Spleen (tissue), 11 donors: ENCODE results near the gene FNDC1. TPM values are rescaled to one million over a fixed set of nuclear protein-coding genes. Genes with fewer than 3 reads are reported as not detected.

Source experiments
- DNase-seq: peaks from one replicate; pipeline ENCODE4 v3.0.0-alpha.2; 2020
- H3K27ac ChIP-seq, 8 donors: fragments of 200-600 bp; sonication (generic) in 7 of 8; 1 replicate in 4 of 8; 2 replicates in 4 of 8; pipeline versions ENCODE4 v1.5.0 to v1.8.0; 2016 to 2021; ENCODE audit warnings: inconsistent platforms in 4 of 8, mild to moderate bottlenecking in 4 of 8, moderate library complexity in 1 of 8
- H3K27me3 ChIP-seq, 7 donors: fragments of 200-600 bp; sonication (generic) in 6 of 7; replicated peaks in 1 of 7; 1 replicate in 4 of 7; 2 replicates in 3 of 7; pipeline versions ENCODE4 v1.5.0 to v1.8.0; 2016 to 2021; ENCODE audit warnings: inconsistent platforms in 3 of 7, mild to moderate bottlenecking in 1 of 7
- H3K36me3 ChIP-seq, 6 donors: fragments of 200-600 bp; sonication (generic) in 5 of 6; 1 replicate in 4 of 6; 2 replicates in 2 of 6; pipeline versions ENCODE4 v1.5.0 to v1.8.0; 2016 to 2021; ENCODE audit warnings: inconsistent platforms in 2 of 6
- H3K4me1 ChIP-seq, 6 donors: fragments of 200-600 bp; sonication (generic) in 5 of 6; 1 replicate in 3 of 6; 2 replicates in 3 of 6; pipeline versions ENCODE4 v1.5.0 to v1.8.0; 2016 to 2021; ENCODE audit warnings: inconsistent platforms in 3 of 6
- H3K4me3 ChIP-seq, 8 donors: fragments of 200-600 bp; sonication (generic) in 7 of 8; 1 replicate in 4 of 8; 2 replicates in 4 of 8; pipeline versions ENCODE4 v1.5.0 to v1.8.0; 2016 to 2021; ENCODE audit warnings: inconsistent platforms in 4 of 8, mild to moderate bottlenecking in 4 of 8, moderate library complexity in 2 of 8
- H3K9me3 ChIP-seq, 8 donors: fragments of 200-600 bp; sonication (generic) in 7 of 8; 1 replicate in 4 of 8; 2 replicates in 4 of 8; pipeline versions ENCODE4 v1.5.0 to v1.8.0; 2016 to 2021; ENCODE audit warnings: inconsistent platforms in 4 of 8
- POLR2A ChIP-seq, 3 donors: fragments of 450-650 bp; IDR thresholded peaks; one replicate each; pipeline ENCODE4 v1.5.1; 2017; ENCODE audit warnings: antibody characterized with exemption in 3 of 3, mild to moderate bottlenecking in 1 of 3
- POLR2AphosphoS5 ChIP-seq, 3 donors: sonication (generic); formaldehyde crosslinking; IDR thresholded peaks; one replicate each; pipeline ENCODE4 v1.5.1; 2017; ENCODE audit warnings: antibody characterized with exemption in 3 of 3
- WGBS, 5 donors: extraction: QIAGEN DNeasy Blood & Tissue Kit in 3 of 5; methylation state at CpG; one replicate each; pipeline versions ENCODE4 v1.1.5 to v1.1.7; 2013 to 2018; 5-methylcytosine and 5-hydroxymethylcytosine counted together
- intact Hi-C: fragments of 100-400 bp; cut with DNase I; formaldehyde crosslinking; loops from one replicate; pipeline ENCODE4 v1.15.0; 2023; ENCODE audit warnings: low total_unique reads
- polyA plus RNA-seq, 3 donors: library from polyadenylated mRNA; stranded (reverse); fragments of 200-250 nt; gene quantifications; one replicate each; pipeline ENCODE4 v1.2.1, GENCODE V29; 2013
- total RNA-seq, 7 donors: library from RNA; depleted of rRNA in 3 of 7; stranded (reverse); fragments of >200 nt in 3 of 7; fragmentation: NEBNext Ultra II Directional in 4 of 7; extraction: Animal tissue kit (Norgen Biotek cat#: 25700) in 4 of 7; gene quantifications; one replicate each; pipeline versions ENCODE4 v1.1.0 to v1.2.1, GENCODE V29; 2016 to 2021
- TF ChIP-seq, protein P1 (sequence below), 11 experiments: fragments of 200-600 bp in 7 of 11; fragments of 450-650 bp in 4 of 11; sonication (generic) in 4 of 11; IDR thresholded peaks in 8 of 11; conservative IDR thresholded peaks in 3 of 11; 1 replicate in 7 of 11; 2 replicates in 4 of 11; pipeline versions ENCODE4 v1.4.0 to v1.8.0; 2016 to 2021; ENCODE audit warnings: antibody characterized with exemption in 11 of 11, inconsistent platforms in 4 of 11, mild to moderate bottlenecking in 1 of 11
- donor health status: healthy with polysubstance abuse.
- donor health status: DM: no; HTN: no; CAD: no; lungs with moderate emphysema.
- donor health status: DM: no; HTN: no; CAD: no.
- donor health status: Bipolar disorder and iron deficiency.
- donor health status: healthy.
- donor health status: DM: no; HTN: no; CAD: no.
- donor health status: DM: yes; HTN: yes; CAD: no.

FNDC1 gene
- total and polyA plus RNA-seq, 10 donors = 0.03 to 1.2 (median 0.29) TPM

DNA sequence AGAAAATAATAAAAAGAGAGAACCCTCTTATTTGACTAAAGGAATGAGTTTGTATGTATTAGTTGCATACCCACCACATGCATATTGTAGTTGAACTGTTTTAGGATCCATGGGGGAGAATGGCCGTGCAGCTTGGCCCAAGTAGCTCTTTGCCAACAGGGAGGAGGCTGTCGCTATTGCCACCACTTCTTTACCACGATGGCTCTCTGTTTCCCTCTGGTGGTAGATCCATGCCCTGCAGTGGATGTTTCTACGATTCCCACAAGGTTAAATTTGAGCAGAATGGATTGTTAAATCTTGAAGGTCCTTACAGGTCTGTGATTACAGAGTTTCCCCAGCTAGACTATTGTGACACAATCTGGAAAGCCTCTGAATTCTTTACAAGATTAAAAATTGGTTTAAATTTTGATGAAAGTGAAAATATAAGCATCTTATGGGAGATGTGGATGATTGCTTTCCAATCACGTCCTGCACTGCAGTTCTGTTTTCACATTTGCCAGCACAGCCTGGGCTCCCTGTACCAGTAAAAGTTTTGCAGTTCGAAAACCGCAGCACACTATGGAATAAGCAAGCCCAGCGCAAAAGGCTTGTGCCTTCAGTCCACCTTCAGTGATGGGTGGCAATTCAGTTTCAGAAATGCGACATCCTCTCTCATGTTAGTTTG, 34.4 kb upstream of the FNDC1 start:
- H3K27me3 ChIP-seq = peaks cover 0 to 5% (median 0%) of the 10 kb centered on the region in 7 donors
- no peak for TF ChIP-seq POLR2AphosphoS5 (IDR thresholded peaks at IDR 0.05)
- TF ChIP-seq, protein P1, sequence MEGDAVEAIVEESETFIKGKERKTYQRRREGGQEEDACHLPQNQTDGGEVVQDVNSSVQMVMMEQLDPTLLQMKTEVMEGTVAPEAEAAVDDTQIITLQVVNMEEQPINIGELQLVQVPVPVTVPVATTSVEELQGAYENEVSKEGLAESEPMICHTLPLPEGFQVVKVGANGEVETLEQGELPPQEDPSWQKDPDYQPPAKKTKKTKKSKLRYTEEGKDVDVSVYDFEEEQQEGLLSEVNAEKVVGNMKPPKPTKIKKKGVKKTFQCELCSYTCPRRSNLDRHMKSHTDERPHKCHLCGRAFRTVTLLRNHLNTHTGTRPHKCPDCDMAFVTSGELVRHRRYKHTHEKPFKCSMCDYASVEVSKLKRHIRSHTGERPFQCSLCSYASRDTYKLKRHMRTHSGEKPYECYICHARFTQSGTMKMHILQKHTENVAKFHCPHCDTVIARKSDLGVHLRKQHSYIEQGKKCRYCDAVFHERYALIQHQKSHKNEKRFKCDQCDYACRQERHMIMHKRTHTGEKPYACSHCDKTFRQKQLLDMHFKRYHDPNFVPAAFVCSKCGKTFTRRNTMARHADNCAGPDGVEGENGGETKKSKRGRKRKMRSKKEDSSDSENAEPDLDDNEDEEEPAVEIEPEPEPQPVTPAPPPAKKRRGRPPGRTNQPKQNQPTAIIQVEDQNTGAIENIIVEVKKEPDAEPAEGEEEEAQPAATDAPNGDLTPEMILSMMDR (IDR thresholded peaks at IDR 0.05 in 8 of 11, conservative IDR thresholded peaks at IDR 0.05 in 3 of 11) = peak; percentile 87 to 97 (median 95)
- no peak for TF ChIP-seq POLR2A (IDR thresholded peaks at IDR 0.05)
- no peak for DNase-seq
- 23 to 29% (median 26%) methylated on average over 9 of the region's 9 CpGs for WGBS, 5 donors
- H3K9me3 ChIP-seq = no peaks in the 10 kb centered on the region
- intact Hi-C loops = loop anchor here (10.0 kb wide), 1 partner anchor 130 kb away; the partner anchor contains the start of gene RSPH3
- no peaks in the 10 kb centered on the region for H3K36me3 ChIP-seq
- peak overlapping the region in 2 of 8 donors; percentile 31 to 48 for H3K27ac ChIP-seq
- peak overlapping the region in 1 of 8 donors; percentile 27 for H3K4me3 ChIP-seq
- peaks cover 0 to 14% (median 5%) of the 10 kb centered on the region in 6 donors for H3K4me1 ChIP-seq

DNA sequence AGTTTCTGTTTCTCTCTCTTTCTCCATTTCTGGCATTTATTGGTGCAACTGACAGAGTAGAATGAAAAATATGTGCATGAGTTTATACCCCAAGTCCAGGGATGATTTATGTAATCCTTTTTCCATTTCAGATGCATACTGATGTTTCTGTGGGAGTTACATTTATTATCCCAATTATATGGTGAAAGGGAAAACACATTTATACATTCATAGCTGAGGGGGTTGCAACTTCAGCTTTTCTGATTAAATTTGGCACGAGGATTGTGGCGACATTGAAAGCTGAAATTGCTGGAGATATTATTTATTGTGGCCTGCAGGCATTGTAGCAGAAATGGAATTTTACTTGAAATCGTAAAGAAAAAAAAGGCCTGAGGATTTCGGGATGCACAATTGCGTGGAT, 31.5 kb upstream of the FNDC1 start:
- intact Hi-C loops = loop anchor here (10.0 kb wide), 1 partner anchor 133 kb away; the partner anchor contains the start of gene RSPH3
- TF ChIP-seq, protein P1 (IDR thresholded peaks at IDR 0.05 in 8 of 11, conservative IDR thresholded peaks at IDR 0.05 in 3 of 11) = no peak
- no peak for TF ChIP-seq POLR2A (IDR thresholded peaks at IDR 0.05)
- TF ChIP-seq POLR2AphosphoS5 (IDR thresholded peaks at IDR 0.05) = no peak
- peaks cover 0 to 12% (median 3%) of the 10 kb centered on the region in 8 donors for H3K9me3 ChIP-seq
- no peak for DNase-seq
- H3K27me3 ChIP-seq = peaks cover 0 to 5% (median 0%) of the 10 kb centered on the region in 7 donors
- H3K4me3 ChIP-seq = no peak overlapping the region
- WGBS, 5 donors = 83 to 93% (median 87%) methylated on average over 5 of the region's 5 CpGs
- H3K27ac ChIP-seq = no peak overlapping the region
- H3K36me3 ChIP-seq = no peaks in the 10 kb centered on the region
- H3K4me1 ChIP-seq = peaks cover 0 to 14% (median 5%) of the 10 kb centered on the region in 6 donors

DNA sequence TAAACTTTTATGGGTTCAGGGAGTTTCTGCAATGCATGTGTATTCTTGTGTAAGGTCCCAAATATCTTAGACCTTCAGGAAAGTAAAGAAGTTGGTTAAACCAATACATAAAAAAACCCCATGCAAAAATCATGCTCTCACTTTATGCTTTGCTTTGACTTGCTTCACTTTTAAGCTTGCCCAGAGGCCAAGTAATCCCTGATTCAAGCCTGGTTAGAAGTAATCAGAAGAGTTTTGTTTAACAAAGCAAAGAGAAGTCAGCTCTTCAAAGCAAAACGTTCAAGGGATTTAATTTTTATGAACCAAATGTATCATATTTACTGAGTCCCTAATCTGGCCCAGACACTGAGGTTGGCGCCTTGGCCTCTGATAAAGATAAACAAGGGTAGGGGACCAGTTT, 26.7 kb upstream of the FNDC1 start:
- Histone ChIP-seq H3K4me1 (no peaks in the 10 kb centered on the region), H3K27ac (no peak overlapping the region), H3K9me3 (peaks cover 0 to 12% (median 3%) of the 10 kb centered on the region in 8 donors), H3K36me3 (no peaks in the 10 kb centered on the region), H3K27me3 (peaks cover 0 to 5% (median 0%) of the 10 kb centered on the region in 7 donors), H3K4me3 (no peak overlapping the region)
- DNase-seq = no peak
- intact Hi-C loops = no loop called here
- TF ChIP-seq, protein P1 (IDR thresholded peaks at IDR 0.05 in 8 of 11, conservative IDR thresholded peaks at IDR 0.05 in 3 of 11) = no peak
- TF ChIP-seq POLR2AphosphoS5 (IDR thresholded peaks at IDR 0.05) (no peak), POLR2A (IDR thresholded peaks at IDR 0.05) (no peak)
- WGBS, 5 donors = 64 to 80% (median 77%) methylated on average over 2 of the region's 2 CpGs

DNA sequence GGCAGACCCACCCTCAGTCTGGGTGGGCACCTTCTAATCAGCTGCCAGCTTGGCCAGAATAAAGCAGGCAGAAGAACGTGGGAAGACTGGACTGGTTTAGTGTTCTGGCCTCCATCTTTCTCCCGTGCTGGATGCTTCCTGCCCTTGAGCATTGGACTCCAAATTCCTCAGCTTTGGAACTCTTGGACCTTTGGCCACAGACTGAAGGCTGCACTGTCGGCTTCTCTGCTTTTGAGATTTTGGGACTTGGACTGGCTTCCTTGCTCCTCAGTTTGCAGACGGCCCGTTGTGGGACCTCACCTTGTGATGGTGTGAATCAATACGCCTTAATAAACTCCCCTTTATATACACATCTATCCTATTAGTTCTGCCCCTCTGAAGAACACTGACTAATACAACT, 20.6 kb upstream of the FNDC1 start:
- 79 to 93% (median 91%) methylated on average over 6 of the region's 6 CpGs for WGBS, 5 donors
- TF ChIP-seq POLR2A (IDR thresholded peaks at IDR 0.05) (no peak), POLR2AphosphoS5 (IDR thresholded peaks at IDR 0.05) (no peak)
- TF ChIP-seq, protein P1 (IDR thresholded peaks at IDR 0.05 in 8 of 11, conservative IDR thresholded peaks at IDR 0.05 in 3 of 11) = no peak
- no peaks in the 10 kb centered on the region for H3K9me3 ChIP-seq
- H3K27me3 ChIP-seq = no peaks in the 10 kb centered on the region
- peaks cover 0 to 6% (median 2%) of the 10 kb centered on the region in 6 donors for H3K4me1 ChIP-seq
- DNase-seq = no peak
- H3K4me3 ChIP-seq = no peak overlapping the region
- no peak overlapping the region for H3K27ac ChIP-seq
- intact Hi-C loops = no loop called here
- no peaks in the 10 kb centered on the region for H3K36me3 ChIP-seq
